ENCODE data around the gene RPTOR.

The RPTOR gene

DNA sequence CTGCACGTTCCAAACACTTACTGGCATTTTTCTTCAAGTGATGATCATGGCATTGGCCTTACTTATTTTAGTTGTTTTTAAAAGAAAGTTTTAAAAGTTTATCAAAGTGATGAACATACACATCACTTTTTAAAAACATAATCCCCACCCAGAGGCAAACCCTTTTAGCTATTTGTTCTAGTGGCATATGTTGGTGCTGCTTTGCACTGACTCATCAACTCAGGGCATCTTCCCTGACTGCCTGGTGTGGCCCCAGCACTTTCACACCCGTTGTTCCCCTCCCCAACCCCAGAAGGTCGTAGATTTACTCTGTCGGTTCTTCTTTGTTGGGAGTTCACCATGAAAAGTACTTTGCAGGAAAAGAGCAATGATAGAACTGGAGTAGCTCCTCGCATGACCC is 161.3 kb downstream of the RPTOR start:
- DNase-seq (ENCODE audit: low spot score), result no peak
- TF ChIP-seq, protein P1, sequence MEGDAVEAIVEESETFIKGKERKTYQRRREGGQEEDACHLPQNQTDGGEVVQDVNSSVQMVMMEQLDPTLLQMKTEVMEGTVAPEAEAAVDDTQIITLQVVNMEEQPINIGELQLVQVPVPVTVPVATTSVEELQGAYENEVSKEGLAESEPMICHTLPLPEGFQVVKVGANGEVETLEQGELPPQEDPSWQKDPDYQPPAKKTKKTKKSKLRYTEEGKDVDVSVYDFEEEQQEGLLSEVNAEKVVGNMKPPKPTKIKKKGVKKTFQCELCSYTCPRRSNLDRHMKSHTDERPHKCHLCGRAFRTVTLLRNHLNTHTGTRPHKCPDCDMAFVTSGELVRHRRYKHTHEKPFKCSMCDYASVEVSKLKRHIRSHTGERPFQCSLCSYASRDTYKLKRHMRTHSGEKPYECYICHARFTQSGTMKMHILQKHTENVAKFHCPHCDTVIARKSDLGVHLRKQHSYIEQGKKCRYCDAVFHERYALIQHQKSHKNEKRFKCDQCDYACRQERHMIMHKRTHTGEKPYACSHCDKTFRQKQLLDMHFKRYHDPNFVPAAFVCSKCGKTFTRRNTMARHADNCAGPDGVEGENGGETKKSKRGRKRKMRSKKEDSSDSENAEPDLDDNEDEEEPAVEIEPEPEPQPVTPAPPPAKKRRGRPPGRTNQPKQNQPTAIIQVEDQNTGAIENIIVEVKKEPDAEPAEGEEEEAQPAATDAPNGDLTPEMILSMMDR (IDR thresholded peaks at IDR 0.05; ENCODE audit: extremely low read depth, missing control alignments), result no peak

DNA sequence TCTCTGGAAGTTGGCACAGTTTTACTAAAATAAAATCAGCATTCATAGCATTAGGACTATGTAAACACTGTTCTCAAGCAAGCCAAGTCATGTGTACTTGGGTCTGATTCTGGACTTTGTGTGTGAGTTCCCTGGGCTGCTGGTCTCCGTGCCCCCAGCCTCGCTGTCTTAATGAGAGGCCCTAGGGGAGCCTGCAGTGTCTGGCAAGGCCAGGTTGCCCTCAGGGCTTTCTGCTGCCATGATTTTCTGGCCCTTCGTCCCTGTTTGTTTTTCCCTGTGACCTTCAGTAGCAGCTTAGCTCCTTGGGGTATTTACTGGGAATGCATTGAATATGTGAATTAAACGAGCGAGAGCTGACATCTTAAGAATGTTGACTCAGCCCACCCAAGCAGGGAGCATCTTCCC is 161.8 kb downstream of the RPTOR start:
- no peak for DNase-seq (ENCODE audit: low spot score)
- TF ChIP-seq, protein P1 (IDR thresholded peaks at IDR 0.05; ENCODE audit: extremely low read depth, missing control alignments), result no peak

DNA sequence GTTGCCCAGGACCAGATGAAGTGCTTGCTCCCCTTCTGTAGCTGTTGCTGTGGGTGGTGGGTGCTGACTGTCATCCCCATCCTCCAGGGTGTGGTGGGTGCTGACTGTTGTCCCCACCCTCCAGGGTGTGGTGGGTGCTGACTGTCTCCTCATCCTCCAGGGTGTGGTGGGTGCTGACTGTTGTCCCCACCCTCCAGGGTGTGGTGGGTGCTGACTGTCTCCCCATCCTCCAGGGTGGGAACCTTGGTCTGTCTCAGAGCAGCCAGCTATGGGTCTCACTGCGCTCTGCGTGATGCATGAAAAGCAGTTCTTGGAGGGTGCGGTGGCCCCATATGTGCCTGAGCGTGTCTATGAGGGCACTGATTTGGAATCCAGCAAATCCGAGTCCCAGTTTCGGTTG is 163.8 kb downstream of the RPTOR start:
- no peak for DNase-seq (ENCODE audit: low spot score)
- TF ChIP-seq, protein P1 (IDR thresholded peaks at IDR 0.05; ENCODE audit: extremely low read depth, missing control alignments), result no peak

DNA sequence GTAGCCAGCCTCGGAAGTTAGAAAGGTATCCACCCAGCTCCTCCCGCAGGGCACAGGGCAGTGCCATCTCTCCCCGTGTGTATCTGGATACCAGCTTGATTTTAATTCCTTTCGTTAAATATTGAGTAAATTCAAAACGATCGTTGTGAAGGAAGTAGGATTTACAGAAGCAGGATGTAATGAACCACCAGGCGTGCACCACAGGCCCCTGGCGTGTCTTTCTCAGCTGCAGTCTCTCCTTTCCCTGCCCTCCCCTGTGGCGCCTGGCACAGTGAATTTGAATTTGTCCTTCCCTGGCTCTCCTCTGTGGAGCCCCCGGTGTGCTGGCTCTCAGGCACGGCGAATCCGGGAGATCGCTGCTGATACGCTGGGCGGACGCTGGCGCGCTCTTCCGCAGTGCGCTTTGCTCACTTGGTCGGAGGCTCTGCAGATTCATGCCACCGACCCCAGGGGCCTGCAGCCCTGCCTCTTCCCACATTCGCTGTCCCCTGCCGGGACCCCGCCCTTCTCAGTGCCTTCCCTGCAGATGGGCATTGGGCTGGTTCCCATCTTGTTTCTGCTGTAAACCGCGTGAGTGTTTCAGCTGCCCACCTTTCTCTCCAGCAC is 164.6 kb downstream of the RPTOR start:
- TF ChIP-seq, protein P1 (IDR thresholded peaks at IDR 0.05; ENCODE audit: extremely low read depth, missing control alignments), result no peak
- no peak for DNase-seq (ENCODE audit: low spot score)

DNA sequence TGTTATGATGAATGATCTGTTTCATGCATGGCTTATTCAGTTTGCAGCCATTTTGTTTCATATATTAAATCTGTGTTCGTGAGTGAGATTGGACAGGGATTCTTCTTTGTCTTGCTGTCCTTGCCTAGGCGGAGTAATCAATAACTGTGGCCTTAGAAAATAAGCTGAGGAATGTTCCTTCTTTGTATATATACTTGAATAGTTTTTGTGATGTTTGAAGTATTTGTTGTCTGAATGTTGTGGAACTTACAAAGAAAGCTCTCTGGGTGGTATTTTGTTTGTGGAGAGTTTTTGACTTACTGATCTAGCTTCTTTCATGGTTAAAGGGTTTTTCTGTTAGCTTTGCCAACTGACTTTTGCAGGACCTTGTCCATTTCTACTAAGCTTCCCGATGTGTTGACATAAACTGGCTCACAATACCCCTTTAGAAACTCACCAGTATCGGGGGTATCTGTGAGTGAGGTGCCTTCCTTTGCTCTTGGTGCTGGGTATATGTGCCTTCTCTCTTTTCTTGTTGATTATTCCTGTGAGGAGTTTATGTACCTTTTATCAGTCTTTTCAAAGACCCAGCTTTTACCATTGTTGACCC is 166.2 kb downstream of the RPTOR start:
- TF ChIP-seq, protein P1 (IDR thresholded peaks at IDR 0.05; ENCODE audit: extremely low read depth, missing control alignments), result no peak
- DNase-seq (ENCODE audit: low spot score), result no peak

DNA sequence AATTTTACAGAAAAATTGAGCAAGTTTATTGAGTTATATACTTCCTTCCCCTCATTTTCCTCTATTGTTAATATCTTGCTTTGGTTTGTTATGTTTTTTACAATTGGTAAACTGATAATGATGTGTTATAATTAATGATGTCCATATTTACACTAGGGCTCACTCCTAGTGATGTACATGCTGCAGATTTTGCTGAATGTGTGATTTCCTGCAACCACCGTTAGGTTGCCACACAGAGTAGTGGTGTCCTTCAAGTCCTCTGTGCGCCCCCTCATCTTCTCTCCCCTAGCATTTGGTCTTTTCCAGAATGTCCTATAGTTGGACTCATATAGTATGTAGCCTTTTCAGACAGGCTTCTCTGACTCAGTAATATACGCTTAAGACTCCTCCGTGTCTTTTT is 167.5 kb downstream of the RPTOR start:
- TF ChIP-seq, protein P1 (IDR thresholded peaks at IDR 0.05; ENCODE audit: extremely low read depth, missing control alignments), result no peak
- no peak for DNase-seq (ENCODE audit: low spot score)

DNA sequence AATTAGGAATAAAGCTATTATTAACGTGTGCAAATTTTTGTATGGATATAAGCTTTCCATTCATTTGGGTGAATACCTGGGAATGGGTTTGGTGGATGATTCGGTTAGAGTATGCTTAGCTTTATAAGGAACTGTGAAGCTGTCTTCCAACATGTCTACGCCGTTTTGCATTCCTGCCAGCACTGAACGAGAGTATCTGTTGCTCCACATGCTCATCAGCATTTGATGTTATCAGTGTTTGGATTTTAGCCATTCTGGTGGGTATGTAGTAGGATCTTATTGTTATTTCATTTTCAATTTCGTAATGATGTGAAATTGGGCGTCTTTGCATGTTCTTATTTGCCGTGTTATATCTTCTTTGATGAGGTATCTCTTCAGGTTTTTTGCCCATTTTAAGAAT is 168.0 kb downstream of the RPTOR start:
- TF ChIP-seq, protein P1 (IDR thresholded peaks at IDR 0.05; ENCODE audit: extremely low read depth, missing control alignments), result no peak
- DNase-seq (ENCODE audit: low spot score), result no peak

Data from GM20000 (cell line).